Activated CD4-positive, CD25-positive, alpha-beta regulatory T cell treated with anti-CD3 and anti-CD28 coated beads, Interleukin-2, amount 50 U/mL, for 72 hours (primary cell): ENCODE results near the gene SAMD4B.
"Not testable (repeated sequence)": the region's sequence is repeated elsewhere in the genome, so short reads cannot be mapped to it uniquely, and the experiment has no call there.

Source experiments
- DNase-seq: peaks from one replicate; pipeline ENCODE4 v3.0.0; 2021

Gene SAMD4B

GRCh38 chr19:39314016-39314728 is 28.0 kb upstream of the SAMD4B start:
- no peak for DNase-seq

GRCh38 chr19:39315933-39316332 is 26.3 kb upstream of the SAMD4B start:
- DNase-seq: no peak

DNA sequence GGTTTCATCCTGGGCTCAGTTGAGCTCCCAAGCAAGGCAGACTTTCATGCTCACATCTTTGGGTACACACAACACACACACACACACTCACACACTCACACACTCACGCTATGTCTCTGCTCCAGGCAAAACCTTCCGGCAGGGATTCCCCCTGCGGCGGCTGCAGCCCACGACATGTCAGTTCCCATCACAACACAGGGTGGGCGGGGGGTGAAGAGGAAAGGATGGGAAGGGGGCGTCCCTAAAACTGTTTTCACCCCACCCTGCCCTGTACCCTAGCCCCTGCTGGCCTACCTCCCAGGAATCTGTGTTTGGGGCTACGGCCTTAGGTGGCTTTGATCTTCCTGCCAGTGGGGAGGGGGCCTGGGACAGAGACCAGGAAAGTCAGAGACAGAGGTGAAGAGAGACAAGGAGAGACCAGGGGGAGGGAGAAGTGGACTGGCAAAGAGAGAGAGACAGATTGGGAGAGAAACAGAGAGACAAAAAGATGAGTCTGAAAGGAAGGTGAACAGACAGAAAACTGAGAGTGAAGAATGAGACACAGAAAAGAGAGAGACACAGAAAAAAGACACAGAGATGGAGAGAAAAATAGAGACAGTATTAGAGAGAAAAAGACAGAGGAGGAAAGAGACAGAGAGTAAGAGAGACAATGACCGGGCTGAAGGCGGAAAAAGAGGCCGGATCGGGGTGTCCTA is 25.4 kb upstream of the SAMD4B start:
- DNase-seq: no peak

GRCh38 chr19:39317476-39317875 is 24.7 kb upstream of the SAMD4B start:
- no peak for DNase-seq

DNA sequence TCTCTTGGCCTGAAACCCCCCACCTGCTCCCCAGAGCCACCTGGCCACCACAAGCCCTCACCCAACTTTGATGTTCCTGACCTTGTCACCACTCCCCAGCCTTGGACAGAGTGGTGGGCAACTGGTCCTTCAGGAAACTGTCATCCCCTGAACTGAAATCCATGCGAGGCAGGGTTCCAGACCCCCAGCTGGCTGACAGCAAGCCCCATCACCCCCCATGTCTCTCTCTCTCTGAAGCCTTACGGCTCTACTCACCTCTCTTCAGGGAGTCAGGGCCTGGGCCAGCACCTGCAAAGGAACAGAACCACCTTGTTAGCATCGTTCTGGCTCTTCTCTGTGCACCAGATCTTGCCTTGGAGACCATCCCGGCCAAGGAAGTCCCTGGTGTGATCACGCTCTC is 24.1 kb upstream of the SAMD4B start:
- no peak for DNase-seq

DNA sequence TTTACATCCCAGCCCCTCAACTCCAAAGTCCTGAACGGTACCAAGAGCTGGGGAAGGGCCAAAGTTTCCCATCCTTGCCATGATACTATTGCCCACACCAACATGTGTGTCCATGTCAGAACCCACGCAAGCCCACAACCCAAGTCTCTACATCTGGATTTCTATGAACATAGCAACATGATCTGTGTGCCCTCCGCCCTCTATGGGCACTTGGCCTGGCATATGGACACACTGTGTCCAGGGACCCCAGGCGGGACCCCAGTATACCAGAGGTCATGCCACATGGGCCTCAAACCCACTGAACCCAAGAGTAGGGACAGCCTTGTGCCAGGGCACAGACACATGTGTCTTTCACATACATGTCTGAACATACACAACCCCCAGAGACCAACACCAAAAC is 23.5 kb upstream of the SAMD4B start:
- DNase-seq: no peak

- no peak for DNase-seq
Observed at GRCh38 chr19:39319098-39319891, 22.9 kb upstream of the SAMD4B start.

DNA sequence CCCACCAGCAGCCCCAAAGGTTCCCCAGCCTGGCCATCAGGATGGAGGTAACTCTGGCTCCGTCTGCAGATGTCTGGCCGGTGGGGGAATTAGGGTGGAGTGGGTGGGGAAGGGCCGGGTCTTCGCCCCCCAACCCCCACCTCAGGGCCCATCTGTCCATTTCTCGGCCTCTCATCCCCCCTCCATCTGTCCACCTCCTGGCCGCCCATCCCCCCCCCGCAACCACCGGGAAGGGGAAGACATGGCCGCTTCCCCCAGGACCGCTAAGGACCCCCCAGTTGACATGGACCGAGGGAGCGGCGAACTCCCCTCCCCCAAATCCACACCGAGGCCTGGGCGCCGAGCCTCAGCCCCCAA is 22.4 kb upstream of the SAMD4B start:
- no peak for DNase-seq

GRCh38 chr19:39321117-39321831 is 20.9 kb upstream of the SAMD4B start:
- no peak for DNase-seq

- DNase-seq: no peak
Observed at GRCh38 chr19:39321832-39322176, 20.4 kb upstream of the SAMD4B start.

DNA sequence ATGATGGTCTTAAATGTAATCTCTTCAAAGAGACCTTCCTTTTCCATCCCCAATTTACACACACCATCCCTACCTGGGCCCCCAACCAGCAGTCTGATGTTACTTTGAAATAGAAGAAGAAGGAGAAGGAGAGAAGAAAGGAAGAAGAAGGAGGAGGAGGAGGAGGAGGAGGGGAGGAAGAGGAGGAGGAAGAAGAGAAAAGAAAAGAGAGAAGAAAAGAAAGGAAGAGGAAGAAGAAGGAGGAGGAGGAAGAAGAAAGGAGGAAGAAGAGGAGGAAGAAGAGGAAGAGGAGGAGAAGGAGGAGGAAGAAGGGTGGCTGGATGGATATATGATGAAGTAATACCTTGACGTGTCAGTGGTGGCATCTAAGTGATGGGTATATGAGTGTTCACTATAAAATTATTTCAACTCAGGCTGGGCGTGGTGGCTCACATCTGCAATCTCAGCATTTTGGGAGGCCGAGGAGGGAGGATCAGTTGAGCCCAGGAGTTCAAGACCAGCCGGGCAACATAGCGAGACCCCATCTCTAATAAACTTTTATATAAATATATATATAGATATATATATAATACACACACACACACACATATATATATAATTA is 17.9 kb upstream of the SAMD4B start:
- no peak for DNase-seq

GRCh38 chr19:39325778-39326665 is 16.2 kb upstream of the SAMD4B start:
- no peak for DNase-seq

GRCh38 chr19:39327363-39328045 is 14.7 kb upstream of the SAMD4B start:
- DNase-seq: no peak

DNA sequence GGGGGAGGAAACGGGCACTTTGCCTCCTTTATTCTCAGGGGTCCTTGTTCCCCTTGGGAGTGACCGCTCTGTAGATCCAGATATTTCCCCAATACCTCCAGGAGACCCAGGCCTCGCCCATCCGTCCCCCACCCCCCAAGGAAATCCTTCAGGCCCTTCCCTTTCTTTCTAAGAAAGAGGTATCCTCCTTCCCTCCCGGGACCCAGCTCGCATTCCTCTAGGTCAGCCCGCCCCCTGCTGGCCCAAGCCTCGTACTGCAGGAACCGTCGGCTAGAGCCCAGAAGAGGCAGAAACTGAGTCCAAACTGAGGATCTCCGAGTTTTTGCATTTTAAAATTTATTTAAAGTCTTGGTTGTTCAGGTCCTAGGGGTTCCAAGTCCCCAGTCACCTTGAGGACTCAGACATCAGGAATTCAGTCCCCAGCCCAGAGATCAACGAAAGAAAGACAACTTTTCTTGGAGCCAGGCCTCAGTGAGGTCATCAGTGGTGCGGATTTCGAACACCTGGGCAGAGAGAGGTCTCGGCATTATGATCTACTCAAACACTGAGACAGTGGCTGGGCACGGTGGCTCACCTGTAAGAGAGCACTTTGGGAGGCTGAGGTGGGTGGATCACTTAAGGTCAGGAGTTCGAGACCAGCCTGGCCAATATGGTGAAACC is 14.0 kb upstream of the SAMD4B start:
- DNase-seq: peak; percentile 84

DNA sequence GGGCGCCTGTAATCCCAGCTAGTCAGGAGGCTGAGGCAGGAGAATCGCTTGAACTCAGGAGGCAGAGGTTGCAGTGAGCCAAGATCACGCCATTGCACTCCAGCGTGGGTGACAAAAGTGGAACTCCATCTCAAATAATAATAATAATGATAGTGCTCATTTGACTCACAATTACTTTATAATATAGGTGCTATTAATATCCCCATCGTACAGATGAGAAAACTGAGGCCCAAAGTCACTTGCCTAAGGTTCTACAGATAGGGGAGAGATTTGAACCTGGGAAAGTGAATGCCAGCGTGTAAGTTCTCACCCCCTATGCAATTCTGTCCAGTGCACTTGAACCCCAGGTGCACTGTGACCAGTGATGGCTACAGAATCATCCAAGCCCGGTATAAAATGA is 12.3 kb upstream of the SAMD4B start:
- no peak for DNase-seq

DNA sequence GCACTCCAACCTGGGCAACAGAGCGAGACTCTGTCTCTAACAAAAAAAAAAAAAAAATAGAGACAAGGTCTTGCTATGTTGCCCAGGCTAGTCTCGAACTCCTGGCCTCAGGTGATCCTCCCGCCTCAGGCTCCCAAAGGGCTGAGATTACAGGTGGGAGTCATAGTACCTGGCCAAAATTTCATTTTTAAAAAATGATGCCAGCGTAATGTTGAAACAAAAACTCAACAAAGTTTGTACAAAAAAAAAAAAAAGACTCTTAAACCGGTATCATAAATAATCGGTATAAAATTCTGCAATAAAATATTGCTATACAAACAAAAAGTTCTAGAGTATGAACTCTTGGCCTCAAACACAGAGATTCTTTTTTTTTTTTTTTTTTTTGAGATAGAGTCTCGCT is 9.9 kb upstream of the SAMD4B start:
- no peak for DNase-seq

DNA sequence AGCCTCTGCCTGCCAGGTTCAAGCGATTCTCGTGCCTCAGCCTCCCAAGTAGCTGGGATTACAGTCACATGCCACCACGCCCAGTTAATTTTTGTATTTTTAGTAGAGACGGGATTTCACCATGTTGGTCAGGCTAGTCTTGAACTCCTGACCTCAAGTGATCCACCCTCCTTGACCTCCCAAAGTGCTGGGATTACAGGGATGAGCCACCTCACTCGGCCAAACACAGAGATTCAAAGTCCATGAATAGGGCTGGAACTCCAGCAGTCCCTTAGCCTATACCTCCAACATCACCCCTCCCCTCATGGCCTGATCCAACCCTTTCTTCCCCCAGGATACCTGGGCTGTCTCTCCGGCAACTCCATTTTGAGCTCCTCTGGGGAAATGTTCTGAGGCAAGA is 9.5 kb upstream of the SAMD4B start:
- DNase-seq: not testable (repeated sequence)

- DNase-seq: no peak
Observed at GRCh38 chr19:39333507-39333906, 8.7 kb upstream of the SAMD4B start.

DNA sequence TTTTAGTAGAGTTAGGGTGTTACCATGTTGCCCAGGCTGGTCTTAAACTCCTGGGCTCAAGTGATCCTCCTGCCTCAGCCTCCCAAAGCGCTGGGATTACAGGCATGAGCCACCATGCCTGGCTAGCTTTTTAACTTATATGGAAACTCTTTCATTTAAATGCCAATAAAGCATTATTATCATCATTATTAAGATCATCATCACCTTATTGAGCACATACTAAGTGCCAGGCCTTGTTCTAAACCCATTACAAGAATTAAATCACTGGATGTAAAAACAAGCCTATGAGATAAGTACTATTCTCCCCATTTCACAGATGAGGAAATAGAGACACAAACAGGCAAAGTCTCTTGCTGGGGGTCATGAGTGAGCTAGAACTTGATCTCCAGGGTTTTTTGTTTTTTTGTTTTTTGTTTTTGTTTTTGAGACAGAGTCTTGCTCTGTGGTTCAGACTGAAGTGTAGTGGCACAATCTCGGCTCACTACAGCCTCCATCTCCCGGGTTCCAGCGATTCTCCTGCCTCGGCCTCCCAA is 7.7 kb upstream of the SAMD4B start:
- no peak for DNase-seq

DNA sequence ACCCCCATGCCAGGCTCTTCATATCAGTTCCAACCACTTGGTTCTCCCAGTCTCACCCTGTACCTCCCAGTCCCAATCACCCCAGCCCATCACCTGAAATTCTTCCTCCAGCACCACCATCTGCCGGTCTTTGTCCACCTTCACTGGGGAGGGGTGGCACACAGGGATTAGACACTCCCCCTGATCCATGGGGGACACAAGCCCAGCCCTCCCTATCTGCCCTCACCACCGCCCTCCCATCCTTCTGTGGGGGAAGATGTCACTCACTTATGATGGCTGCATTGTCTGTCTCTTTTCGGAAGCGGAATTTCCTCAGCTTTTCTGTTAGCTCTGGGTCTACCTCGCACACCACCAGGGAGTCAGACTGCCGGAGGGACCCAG is 7.1 kb upstream of the SAMD4B start:
- DNase-seq: no peak

- DNase-seq: no peak
Observed at GRCh38 chr19:39336483-39336882, 5.7 kb upstream of the SAMD4B start.
